GM12865 (cell line): ENCODE results near the gene GNG12.

Source experiments
- DNase-seq: peaks from one replicate; pipeline ENCODE4 v3.0.0; 2010; ENCODE audit warnings: low read depth
- H3K4me3 ChIP-seq: 2 replicates; pipeline ENCODE4 v1.5.1; 2011; ENCODE audit warnings: mild to moderate bottlenecking, low read depth, low read length, control low read depth
- TF ChIP-seq, protein P1 (sequence below): IDR thresholded peaks from 2 replicates; pipeline ENCODE4 v1.5.1; 2011; ENCODE audit warnings: low read length, control low read depth, low read depth, inconsistent platforms; ENCODE audit not compliant: insufficient read depth; ENCODE audit errors: missing control alignments

GNG12 gene

DNA sequence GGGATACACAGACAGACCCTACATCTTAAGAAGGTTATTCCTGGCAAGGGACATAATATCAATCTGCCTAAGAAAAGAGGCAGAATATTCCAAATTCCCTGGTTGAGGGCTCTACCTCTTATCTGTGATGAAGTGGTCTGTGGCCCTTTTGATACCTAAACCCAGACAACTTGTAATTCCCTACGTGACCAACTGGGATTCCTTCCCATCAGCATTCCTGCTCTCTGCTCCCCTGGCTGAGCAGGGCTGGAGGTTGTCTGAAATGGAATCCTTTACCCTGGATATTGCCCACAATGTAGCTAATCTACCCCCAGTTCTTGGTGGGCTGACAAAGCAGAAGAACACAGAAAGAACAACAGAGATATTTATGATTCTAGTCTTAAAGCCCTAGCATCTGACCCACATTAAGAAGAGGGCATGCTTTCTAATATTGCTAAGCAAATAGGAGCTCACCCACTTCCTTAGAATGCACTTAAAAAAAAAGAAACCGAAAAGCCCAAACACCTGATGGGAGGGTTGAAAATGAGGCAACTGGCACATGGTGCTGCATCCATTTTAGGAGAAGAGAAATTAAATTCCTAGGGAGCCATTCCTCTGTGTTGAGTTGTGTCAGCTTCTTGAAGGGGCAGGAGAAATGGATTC lies 111.5 kb downstream of the GNG12 start:
- no peak overlapping the region for H3K4me3 ChIP-seq
- DNase-seq, result peak; percentile 32
- TF ChIP-seq, protein P1, sequence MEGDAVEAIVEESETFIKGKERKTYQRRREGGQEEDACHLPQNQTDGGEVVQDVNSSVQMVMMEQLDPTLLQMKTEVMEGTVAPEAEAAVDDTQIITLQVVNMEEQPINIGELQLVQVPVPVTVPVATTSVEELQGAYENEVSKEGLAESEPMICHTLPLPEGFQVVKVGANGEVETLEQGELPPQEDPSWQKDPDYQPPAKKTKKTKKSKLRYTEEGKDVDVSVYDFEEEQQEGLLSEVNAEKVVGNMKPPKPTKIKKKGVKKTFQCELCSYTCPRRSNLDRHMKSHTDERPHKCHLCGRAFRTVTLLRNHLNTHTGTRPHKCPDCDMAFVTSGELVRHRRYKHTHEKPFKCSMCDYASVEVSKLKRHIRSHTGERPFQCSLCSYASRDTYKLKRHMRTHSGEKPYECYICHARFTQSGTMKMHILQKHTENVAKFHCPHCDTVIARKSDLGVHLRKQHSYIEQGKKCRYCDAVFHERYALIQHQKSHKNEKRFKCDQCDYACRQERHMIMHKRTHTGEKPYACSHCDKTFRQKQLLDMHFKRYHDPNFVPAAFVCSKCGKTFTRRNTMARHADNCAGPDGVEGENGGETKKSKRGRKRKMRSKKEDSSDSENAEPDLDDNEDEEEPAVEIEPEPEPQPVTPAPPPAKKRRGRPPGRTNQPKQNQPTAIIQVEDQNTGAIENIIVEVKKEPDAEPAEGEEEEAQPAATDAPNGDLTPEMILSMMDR, result no peak

DNA sequence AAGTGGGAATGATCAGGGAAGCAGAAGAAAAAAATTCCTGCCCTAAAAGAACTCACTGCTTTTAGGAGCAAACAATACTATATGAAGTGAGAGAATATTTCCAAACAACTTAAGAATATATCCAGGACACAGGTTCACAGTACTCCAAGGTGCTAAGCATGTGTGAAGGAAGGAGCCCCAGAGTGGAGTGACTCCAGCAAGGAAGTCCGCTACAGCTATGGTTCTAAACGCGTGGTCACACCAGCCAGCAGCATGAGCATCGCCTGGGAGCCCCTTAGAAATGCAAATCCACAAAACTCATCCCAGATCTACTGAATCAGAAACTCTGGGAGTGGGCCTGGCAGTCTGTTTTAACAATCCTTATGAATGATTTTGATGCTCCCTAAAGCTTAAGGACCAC lies 112.2 kb downstream of the GNG12 start:
- no peak for DNase-seq
- TF ChIP-seq, protein P1, result no peak

DNA sequence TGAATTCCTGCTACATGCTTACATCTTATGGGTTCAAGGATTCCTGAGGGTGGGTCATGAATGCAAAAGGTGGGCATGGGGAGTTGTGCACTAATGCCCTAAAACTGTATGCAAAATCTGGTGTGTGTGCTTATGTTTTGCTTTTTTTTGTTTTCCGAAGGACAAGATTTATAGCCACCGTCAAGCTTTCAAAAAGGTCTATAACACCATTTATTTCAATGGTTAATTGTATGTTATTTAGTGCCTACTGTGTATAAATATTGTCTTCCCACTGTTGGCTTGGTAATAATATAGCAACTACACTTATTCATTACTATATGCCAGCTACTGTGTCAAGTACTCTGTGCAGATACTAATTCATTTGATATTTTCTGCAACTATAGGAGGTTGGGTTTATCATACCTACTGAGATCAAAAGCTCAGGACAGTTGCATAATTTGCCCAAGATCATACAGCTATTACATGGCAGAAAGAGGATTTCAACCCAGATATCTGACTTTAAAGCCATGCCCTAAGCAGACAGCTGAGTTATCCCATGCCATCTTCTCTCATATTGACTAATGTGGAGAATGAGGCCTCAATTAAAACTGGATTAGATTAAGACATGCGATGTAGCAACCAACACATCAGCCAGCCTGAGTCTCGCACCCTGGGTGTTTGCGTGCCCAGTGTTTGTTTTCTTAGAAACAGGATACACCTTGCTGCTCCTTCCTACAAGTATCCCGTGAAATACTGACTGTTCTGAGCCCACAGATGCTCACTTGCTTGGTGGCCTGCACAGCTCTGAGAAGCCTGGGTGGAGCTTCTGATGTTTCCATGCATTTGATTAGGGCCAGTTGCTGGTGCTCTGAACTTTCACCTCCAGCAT lies 113.7 kb downstream of the GNG12 start:
- H3K4me3 ChIP-seq, result no peak overlapping the region
- DNase-seq, result no peak
- TF ChIP-seq, protein P1, result no peak

More for the DNA sequence above, 112.2 kb downstream of the GNG12 start:
- no peak overlapping the region for H3K4me3 ChIP-seq

DNA sequence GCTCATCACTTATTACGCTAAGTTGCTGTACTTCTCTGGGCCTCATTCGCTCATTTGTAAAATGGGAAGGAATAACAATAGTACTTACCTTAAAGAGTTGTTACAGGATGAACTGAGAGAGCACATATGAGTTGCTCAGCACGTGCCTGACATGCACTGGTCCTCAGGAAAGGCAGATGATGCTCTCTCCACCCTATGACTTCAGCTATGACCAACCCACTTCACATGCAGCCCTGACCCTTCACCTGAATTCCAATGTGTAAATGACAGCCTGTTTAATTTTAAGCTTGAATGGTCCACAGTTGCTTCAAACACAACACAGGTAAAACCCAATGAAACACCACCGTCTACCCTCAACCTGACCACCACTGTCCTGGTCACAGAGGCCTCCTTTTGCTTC lies 115.4 kb downstream of the GNG12 start:
- no peak for DNase-seq
- TF ChIP-seq, protein P1, result no peak
- H3K4me3 ChIP-seq, result no peak overlapping the region

DNA sequence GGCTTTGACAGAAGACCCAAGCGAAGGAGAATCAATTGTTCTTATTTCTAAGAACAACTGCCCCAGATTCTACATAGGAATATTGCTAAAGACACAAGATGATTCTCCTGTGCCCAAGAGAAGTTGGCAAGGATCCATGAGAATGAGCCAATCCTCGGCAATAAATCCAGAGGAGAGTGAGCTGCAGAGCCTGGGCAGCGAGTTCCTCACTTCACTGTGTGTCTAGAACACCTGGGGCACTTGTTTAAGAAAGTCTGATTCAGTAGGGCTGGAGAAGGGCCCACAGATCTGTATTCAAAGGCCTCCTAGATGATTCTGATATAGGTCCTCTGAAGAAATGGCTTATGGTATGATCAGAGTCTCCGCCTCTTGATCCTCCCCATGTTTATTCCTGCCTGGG lies 116.5 kb downstream of the GNG12 start:
- TF ChIP-seq, protein P1, result no peak
- DNase-seq, result no peak
- H3K4me3 ChIP-seq, result no peak overlapping the region

DNA sequence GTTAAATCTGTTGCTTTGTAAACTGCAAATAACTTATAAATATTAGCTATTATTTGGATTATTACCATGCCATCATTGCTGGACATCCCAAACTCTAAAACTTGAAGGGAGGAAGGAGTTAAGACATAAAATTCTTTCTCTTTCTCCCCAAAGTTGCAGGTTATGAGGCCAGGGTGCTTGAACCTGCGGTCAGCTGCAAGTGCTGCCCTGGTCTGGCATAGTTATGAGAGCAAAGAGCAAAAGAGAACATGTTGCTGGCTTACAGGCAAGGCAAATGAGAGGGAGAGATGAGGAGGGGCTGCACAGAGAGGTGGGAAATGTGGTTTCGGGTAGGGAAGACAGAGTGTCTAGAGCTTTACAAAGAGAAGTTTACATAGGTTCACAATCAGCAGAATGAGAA lies 117.4 kb downstream of the GNG12 start:
- no peak for DNase-seq
- TF ChIP-seq, protein P1, result no peak
- H3K4me3 ChIP-seq, result no peak overlapping the region
